HG02870 (cell line): ENCODE data around the gene MEIS2.

Experiments
- ATAC-seq: cut with Tn5 transposase; IDR thresholded peaks from one replicate; pipeline ENCODE4 v1.9.1; 2021; ENCODE audit warnings: mild to moderate bottlenecking, moderate library complexity; ENCODE audit not compliant: unreplicated experiment

MEIS2 gene

DNA sequence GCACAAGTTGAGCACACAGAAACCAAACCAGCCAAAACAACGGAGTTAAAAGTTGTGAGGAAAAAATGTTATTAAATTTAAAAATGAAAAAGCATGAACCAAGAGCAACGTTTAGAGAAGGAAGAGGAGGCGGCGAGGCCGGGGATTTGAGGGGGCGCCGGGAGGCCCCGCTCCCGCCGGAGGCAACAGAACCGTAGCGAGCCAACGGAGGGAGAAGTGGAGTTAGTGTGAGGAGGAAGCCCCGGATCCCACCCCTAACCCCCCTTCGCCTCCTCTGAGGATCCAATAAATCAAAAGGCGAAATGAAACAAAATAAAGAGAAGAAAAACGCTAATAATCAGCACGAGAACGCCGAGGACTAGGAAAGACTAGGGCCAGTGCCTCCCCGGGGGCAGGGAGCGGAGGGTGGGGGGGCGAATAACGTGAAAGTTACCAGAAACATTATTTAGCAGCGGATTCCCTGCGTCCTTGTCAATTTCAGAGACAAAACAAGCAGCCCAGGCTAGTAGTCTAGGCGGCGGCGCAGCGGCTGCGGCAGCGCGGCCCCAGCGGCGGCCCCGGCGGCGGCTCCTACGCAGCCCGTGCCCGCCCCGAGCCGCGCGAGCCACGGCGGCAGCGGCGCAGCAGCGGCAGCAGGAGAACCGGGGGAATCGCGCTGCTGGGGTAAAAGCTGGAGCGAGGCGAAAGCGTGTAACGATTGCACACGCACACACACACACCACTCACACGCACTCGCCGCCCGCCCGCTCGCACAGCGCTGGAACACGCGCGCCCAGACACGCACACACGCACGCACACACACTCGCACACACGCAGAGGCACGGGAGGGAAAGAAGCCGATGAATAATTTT lies 1.7 kb downstream of the MEIS2 start:
- ATAC-seq, result no peak

DNA sequence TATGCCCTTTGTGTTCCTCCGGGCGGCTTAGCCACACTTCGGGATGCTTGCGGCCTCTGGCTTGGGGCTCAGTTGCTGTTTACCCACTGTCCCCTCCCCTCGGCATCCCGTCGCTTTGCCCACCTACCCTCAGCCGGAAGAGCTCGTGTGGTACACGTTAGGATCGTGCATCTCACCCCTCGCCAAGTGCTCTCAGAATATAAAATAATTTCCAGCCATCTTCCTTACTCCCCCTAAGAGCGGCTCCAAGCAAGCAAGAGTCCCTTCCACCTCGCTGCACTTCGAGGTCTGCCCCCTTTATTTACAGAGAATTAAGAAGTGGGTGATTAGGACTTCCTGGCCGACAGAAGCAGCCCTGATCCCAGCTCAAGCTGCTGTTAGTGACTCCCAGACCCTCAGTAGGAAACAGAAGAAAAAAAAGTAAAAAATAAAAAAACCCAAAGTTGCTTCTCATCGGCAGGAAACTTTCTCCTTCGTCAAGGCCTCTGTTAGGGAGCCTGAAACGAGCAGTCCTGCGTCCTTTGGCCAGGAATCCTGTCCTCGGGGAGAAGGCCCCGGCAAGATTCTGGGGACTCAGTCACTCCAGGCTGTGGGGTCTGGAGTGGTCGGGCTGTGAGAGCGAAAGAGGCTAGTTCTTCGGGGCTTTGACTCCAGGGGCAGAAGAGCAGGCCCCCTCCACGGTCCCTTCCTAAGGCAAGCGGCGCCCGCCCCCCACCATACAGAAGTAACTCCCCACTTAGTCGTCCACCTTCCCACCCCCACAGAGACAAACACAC lies 3.0 kb downstream of the MEIS2 start:
- ATAC-seq, result no peak

DNA sequence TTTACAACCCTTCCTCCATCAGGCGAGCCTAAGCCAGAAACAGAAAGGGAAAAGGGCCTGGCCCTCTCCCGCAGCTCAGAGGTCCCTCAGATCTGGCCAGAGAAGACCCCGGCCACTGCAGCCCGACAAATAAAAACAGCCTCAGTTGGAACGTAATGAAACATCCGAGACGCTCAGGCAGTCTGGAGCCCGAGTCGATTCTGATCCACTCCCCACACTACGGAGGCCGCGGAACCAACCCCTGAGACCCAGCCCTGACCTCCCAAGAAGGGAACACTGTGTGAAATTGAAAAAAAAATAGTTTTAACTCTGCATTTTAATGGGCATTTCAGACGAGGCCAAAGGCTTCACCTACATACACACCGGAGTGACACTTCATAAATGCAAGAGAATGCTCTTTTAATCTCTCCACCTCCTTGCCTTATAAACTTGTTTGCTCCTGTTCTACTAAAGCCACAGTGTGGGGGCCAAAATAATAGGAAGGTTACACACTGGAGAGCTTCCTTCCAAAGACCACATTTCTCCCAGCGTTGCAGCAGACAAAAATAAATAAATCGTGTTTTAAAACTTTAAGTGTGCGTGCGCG lies 3.7 kb downstream of the MEIS2 start:
- ATAC-seq, result no peak

GRCh38 chr15:37095770-37096557 lies 4.4 kb downstream of the MEIS2 start:
- no peak for ATAC-seq

DNA sequence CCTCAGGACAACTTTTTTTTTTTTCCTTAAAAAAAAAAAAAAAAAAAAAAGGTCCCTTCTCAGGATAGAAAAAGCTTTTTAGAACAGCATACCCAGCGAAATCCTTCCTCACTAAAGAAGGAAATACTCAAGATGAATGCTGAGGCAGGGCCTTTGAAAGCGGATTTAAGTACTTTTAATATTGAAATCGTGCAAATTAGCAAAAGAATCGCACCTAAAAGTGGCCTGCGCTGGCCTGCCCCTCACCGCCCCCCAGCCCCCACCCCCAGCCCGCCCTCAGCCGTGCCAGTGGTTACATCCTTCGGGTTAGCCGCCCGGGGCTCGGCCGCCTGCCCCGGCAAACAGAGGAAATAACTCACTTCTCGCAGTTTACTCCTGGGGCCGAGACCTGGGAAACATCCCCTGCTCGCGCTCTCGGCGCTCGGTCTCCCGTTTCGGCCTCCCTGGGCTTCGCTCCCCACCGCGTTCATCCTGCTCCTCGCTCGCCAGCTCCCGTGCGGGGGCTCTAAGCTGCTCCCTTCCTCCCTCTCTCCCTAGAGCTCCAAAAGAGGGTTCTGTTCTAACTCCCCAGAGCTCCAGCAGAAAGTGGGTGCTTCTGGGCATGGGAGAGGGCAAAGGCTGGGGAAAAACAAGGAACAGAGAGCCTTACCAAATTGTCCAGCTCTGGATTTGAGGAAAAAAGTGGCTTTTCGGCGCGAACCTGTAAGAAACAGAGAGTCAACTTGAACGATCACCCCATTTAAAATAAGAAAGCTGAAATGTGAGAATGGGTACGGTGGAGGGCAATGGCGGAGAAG lies 5.2 kb downstream of the MEIS2 start:
- ATAC-seq, result no peak

GRCh38 chr15:37094333-37094914 lies 5.9 kb downstream of the MEIS2 start:
- no peak for ATAC-seq

DNA sequence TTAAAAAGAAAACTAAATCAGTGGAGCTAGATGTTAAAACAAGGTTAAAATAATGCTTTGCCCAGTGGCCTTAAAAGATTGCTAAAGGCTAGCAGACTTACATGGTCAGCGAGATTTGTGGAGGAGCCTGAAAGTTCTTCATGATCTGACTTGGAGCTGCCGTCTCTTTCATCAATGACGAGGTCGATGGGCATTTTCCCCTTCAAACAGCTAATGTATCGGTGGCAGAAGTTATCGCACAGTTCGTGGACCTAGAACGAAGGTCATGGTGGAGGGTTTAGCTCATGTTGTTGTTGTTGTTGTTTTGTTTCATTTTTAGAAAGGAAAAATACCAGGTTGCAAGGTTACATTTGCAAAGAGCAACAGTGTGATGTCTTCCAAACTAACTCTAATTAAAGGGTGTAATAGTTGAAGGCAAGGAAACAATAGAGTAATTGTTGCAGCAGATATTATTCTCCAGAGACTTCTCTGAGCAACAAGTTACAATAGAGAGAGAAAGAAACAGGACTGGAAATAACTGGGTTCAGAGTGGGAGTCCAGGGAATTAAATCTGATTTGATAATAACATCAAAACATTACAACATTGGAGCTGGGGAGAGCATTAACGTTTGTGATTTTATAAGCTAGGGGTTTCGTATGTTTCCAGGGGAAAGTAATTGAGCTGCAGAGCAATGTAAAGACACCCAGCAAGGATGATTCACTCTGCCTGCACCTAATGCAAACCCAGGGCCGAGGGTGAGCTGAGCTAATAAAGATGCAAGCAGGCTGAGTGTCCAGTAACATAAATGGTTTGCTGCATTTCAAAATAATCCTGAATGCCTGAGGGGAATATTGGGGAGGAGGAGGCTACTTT lies 6.6 kb downstream of the MEIS2 start:
- ATAC-seq, result no peak

DNA sequence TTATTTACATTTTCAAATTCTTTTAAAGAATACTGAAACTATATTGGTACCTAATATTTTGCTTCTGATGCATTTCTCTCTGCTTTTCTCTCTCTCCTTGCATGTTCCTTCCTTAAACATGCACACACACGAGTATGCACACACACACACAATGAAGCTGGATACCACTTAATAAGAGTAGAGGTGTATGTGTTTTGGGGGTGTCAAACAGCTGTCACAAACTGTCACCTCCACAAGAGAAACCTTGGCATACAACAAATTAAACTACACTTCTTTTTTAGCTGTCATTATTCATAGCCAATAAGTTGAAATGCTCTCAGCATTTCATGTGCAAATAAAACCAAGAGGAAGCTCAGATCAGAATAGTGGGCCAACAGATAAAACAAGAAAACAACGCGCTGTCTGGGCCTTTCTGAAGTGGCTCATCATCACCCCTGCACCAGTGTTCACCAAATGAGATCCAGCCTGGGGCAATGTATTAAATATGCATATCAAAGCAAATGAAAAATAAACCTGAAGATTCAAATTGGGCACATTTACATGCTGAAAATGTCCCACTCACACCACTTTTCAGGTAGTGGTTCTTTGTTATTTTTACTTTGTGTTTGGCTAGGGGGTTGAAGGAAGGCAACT lies 9.7 kb downstream of the MEIS2 start:
- ATAC-seq, result no peak

- no peak for ATAC-seq
Observed at GRCh38 chr15:37088436-37088835, 11.9 kb downstream of the MEIS2 start.

GRCh38 chr15:37087131-37087588 lies 13.2 kb downstream of the MEIS2 start:
- no peak for ATAC-seq

DNA sequence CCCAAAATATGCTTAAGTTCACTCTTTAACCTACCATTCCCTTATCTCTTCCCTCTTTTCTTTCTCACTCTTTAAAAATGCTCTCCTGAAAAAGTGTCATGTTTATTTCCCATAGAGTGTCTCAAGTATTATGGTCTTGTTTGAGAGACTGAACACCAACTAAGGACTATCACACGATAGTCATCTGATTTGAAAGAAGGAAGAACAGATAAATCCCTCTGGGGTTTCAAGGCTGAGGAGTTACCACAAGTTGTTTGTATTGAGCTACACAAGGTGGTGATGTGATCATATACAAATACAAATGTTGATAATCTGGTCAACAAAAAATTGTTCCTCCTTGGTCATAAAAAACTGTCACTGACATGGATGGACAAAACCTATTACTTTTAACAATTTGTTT lies 13.8 kb downstream of the MEIS2 start:
- ATAC-seq, result no peak

- ATAC-seq, result no peak
Observed at GRCh38 chr15:37086120-37086519, 14.2 kb downstream of the MEIS2 start.

- ATAC-seq, result no peak
Observed at GRCh38 chr15:37084602-37085001, 15.7 kb downstream of the MEIS2 start.

- no peak for ATAC-seq
Observed at GRCh38 chr15:37083610-37084009, 16.7 kb downstream of the MEIS2 start.

DNA sequence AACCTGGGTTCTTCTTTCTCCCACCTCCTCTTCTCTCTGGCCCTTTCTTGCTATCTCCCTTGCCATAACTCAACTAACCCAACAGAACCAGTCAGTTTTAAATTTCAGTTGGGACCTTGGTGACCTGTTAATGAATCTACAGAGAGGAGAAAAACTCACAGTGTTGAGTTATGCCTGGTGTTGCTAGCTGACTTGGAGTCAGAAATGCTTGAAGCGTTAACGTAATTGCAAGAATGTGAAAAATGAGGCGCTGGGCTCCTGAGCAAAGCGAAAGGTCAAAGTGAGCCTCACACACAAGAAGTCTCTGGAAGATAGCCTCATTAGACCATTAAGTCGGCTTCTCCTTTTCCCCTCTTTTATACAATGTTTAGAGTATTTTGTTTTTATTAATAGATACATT lies 18.4 kb downstream of the MEIS2 start:
- ATAC-seq, result no peak

DNA sequence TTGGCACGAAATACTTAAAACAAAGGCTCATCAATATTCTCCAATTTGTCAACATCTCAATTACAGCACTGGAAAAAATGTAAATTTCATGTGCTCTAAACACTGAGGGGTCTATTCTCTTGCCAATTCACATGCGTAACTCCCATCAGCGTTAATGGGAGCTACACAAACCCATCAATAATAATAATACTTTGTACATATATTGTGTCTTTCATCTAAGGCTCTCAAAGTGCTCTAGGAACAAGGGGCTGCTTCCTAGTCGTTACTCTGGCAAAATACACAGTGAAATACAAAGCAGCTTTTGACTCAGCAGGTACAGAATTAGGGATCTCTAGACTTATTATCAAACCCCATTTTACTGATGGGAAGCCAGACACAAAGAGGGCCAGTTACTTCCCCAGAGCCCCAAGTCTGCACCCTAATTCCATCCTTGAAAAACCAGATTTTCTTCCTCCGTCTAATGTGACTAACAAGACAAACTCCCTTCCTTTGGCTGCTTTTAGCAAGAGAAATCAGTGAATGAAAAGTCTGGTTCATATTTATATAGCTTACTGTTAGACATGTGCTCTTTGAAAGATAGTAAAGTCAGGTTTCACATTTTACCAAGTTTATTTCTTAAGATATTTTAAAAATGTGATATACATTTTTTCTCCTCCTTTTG lies 20.0 kb downstream of the MEIS2 start:
- no peak for ATAC-seq

- ATAC-seq, result no peak
Observed at GRCh38 chr15:37079726-37080125, 20.6 kb downstream of the MEIS2 start.

- ATAC-seq, result no peak
Observed at GRCh38 chr15:37078566-37078965, 21.8 kb downstream of the MEIS2 start.
